ENCODE results near the gene PROCA1. TPM values are rescaled to one million over a fixed set of nuclear protein-coding genes. Genes with fewer than 3 reads are reported as not detected.
"Not testable (repeated sequence)": the region's sequence is repeated elsewhere in the genome, so short reads cannot be mapped to it uniquely, and the experiment has no call there.

PROCA1 gene
- total and polyA plus RNA-seq, 2 of the 13 experiments (the other 11 are each of a cell fraction or from before 2014, with no cell fraction given), result 0.73 to 1.5 TPM

DNA sequence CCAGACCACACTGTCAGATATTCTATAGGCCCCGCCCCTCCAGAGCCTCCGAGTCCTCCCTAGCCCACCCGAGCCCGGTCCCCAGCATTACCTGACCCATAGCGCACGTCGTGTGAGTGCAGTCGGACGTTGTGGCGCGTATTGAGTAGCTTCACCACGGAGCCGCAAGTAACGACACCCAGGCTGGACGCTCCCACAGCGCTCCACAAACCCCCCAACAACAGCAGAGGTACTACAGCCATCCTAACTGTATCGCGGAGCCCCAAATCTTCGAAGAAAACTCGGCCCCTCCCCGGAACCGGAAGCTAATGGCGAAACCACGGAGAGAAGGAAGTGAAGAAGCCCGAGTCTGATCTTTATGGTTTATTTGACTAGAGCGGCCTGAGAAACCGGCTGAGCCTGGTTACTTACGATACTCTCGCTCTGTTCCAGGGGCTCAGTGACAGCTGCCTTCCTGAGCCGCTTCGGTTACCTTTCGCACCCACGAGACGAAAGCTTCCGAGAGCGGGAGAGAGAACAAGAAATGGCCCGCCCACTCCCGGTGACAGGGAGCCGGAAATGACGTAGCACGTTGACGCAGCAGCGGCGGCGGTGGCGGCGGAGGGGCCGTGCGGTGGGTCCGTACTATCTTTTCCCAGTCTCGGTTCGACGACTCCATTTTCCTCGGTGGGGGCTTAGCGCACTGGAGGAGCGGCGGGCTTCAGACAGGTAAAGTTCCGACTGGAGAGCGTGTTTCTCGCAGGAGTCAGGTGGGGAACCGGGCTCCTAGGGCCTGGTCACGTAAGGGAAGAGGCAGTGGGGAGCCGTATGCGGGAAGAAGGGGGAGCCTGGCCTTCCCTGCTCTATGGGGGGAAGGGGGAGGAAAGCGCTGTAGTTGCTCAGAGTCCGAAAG, 49.8 kb downstream of the PROCA1 start, which contains the start of the genes SDF2 and SUPT6H (continued):
- TF ChIP-seq SAFB2 (CRISPR knock-in tag; IDR thresholded peaks at IDR 0.05; ENCODE audit: borderline replicate concordance, low read depth) (peak; percentile 39; the same call in 1 of the 2 replicates), PITX1 (CRISPR knock-in tag; IDR thresholded peaks at IDR 0.05) (no peak), ZEB1 (IDR thresholded peaks at IDR 0.05; ENCODE audit: insufficient replicate concordance, low read depth) (peak; percentile 11), ZIK1 (CRISPR knock-in tag; IDR thresholded peaks at IDR 0.05; ENCODE audit: borderline replicate concordance, low read depth) (no peak), KDM6A (CRISPR knock-in tag; IDR thresholded peaks at IDR 0.05; ENCODE audit: low read depth) (no peak), RNF219 (CRISPR knock-in tag; IDR thresholded peaks at IDR 0.05) (no peak), THAP9 (CRISPR knock-in tag; IDR thresholded peaks at IDR 0.05; ENCODE audit: borderline replicate concordance) (peak; percentile 92)
- TF ChIP-seq, protein P1, sequence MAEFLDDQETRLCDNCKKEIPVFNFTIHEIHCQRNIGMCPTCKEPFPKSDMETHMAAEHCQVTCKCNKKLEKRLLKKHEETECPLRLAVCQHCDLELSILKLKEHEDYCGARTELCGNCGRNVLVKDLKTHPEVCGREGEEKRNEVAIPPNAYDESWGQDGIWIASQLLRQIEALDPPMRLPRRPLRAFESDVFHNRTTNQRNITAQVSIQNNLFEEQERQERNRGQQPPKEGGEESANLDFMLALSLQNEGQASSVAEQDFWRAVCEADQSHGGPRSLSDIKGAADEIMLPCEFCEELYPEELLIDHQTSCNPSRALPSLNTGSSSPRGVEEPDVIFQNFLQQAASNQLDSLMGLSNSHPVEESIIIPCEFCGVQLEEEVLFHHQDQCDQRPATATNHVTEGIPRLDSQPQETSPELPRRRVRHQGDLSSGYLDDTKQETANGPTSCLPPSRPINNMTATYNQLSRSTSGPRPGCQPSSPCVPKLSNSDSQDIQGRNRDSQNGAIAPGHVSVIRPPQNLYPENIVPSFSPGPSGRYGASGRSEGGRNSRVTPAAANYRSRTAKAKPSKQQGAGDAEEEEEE (CRISPR knock-in tag; IDR thresholded peaks at IDR 0.05; ENCODE audit: borderline replicate concordance), result no peak

GRCh38 chr17:28659497-28659881, 52.2 kb downstream of the PROCA1 start:
- H3K9me3 ChIP-seq (ENCODE audit: low read length); BruUV-seq (replicated peaks); POLR2A ChIA-PET; in situ Hi-C loops (cut with HindIII; ENCODE audit: extremely low pct_ligation_motif_present, low pct_unique_long_range_greater_than_20kb); FAIRE-seq; CTCF ChIA-PET (ENCODE audit: low intra/inter-chr PET ratio, low total read pairs); intact Hi-C loops (cut with micrococcal nuclease; ENCODE audit: unreplicated experiment); DNase-seq (ENCODE audit: low spot score); H3K36me3 ChIP-seq (replicated peaks in 1 of 2; ENCODE audit: control insufficient read depth in 1 of 2, insufficient read depth in 2 of 2, low read length in 2 of 2); ATAC-seq; H3K27ac ChIP-seq (ENCODE audit: extremely low read length, insufficient read depth, low read length); H3K9ac ChIP-seq (ENCODE audit: insufficient read depth, low read depth, low read length); H3K27me3 ChIP-seq (ENCODE audit: control insufficient read depth in 1 of 2, insufficient read depth in 2 of 2, low read length in 2 of 2); H4K20me1 ChIP-seq (ENCODE audit: insufficient read depth, low read length); H2AFZ ChIP-seq (ENCODE audit: low read length); H3K4me2 ChIP-seq (ENCODE audit: low read depth, low read length); H3K4me3 ChIP-seq (replicated peaks in 1 of 3; ENCODE audit: insufficient read depth in 1 of 3, low read depth in 2 of 3, low read length in 3 of 3): not testable (repeated sequence)
- Histone ChIP-seq H3K4me1 (ENCODE audit: insufficient read depth, low read length) (peaks cover 36% of the 10 kb centered on the region), H3K79me2 (ENCODE audit: insufficient read depth, low read length) (peaks cover 52% of the 10 kb centered on the region)
- WGBS (ENCODE audit: low lambda C conversion rate), result 96% methylated on average over 21 of the region's 23 CpGs

Data from HepG2 (cell line).